ENCODE results near the gene ZNF367.

The ZNF367 gene
- 7.7 to 14.2 (median 11.7) reads per million in 3 donors for total RNA-seq

- DNase-seq: peak; percentile 84 to 90 (median 89)
- H3K4me1 ChIP-seq (ENCODE audit: control insufficient read depth, insufficient read depth, low read length, poor library complexity, severe bottlenecking): peaks cover 22% of the 10 kb centered on the region
- H3K27ac ChIP-seq (ENCODE audit: insufficient read depth, low read length, poor library complexity, severe bottlenecking): peak within 1 kb of the TSS; percentile 87
- H3K4me3 ChIP-seq (ENCODE audit: insufficient read depth, low read depth, low read length, poor library complexity, severe bottlenecking): peak within 1 kb of the TSS; percentile 95
- H3K36me3 ChIP-seq (ENCODE audit: control insufficient read depth, insufficient read depth, low read length): no peaks in the 10 kb centered on the region
- H3K9me3 ChIP-seq (ENCODE audit: control insufficient read depth, low read length): no peaks in the 10 kb centered on the region
- no peaks in the 10 kb centered on the region for H3K27me3 ChIP-seq (replicated peaks; ENCODE audit: control insufficient read depth, insufficient read depth, low read length, poor library complexity, severe bottlenecking)
Observed at GRCh38 chr9:96418083-96418919, at the start of gene ZNF367. TSS of gene ZNF367 (minus strand) at chr9:96418370. CDS start at chr9:96418032, 338 bp downstream.

DNA sequence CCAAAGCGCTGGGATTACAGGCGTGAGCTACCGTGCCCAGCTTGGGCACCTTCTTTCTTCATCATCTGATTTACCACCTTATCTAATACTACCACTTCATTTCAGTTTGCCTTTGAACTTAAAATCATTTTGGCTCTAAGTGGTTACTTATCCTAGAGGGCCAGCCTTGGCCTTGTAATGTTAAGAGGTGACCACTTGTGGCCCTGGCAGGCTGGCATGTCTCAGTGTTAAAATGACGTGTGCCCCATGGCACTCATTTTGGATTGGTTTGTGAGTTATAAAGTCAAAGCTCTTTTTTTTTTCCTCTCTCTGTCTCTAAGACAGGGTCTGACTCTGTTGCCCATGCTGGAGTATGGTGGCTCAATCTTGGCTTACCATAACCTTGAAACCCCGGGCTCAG, 49.6 kb upstream of the ZNF367 start:
- H3K27ac ChIP-seq (ENCODE audit: insufficient read depth, low read length, poor library complexity, severe bottlenecking): no peak overlapping the region
- H3K9me3 ChIP-seq (ENCODE audit: control insufficient read depth, low read length): no peaks in the 10 kb centered on the region
- no peaks in the 10 kb centered on the region for H3K27me3 ChIP-seq (replicated peaks; ENCODE audit: control insufficient read depth, insufficient read depth, low read length, poor library complexity, severe bottlenecking)
- H3K4me1 ChIP-seq (ENCODE audit: control insufficient read depth, insufficient read depth, low read length, poor library complexity, severe bottlenecking): no peaks in the 10 kb centered on the region
- DNase-seq: no peak
- no peak overlapping the region for H3K4me3 ChIP-seq (ENCODE audit: insufficient read depth, low read depth, low read length, poor library complexity, severe bottlenecking)
- H3K36me3 ChIP-seq (ENCODE audit: control insufficient read depth, insufficient read depth, low read length): peaks cover 29% of the 10 kb centered on the region

GRCh38 chr9:96464426-96464825, 46.3 kb upstream of the ZNF367 start:
- peaks cover 17% of the 10 kb centered on the region for H3K36me3 ChIP-seq (ENCODE audit: control insufficient read depth, insufficient read depth, low read length)
- no peak overlapping the region for H3K27ac ChIP-seq (ENCODE audit: insufficient read depth, low read length, poor library complexity, severe bottlenecking)
- no peak for DNase-seq
- H3K9me3 ChIP-seq (ENCODE audit: control insufficient read depth, low read length): no peaks in the 10 kb centered on the region
- no peaks in the 10 kb centered on the region for H3K4me1 ChIP-seq (ENCODE audit: control insufficient read depth, insufficient read depth, low read length, poor library complexity, severe bottlenecking)
- no peak overlapping the region for H3K4me3 ChIP-seq (ENCODE audit: insufficient read depth, low read depth, low read length, poor library complexity, severe bottlenecking)
- no peaks in the 10 kb centered on the region for H3K27me3 ChIP-seq (replicated peaks; ENCODE audit: control insufficient read depth, insufficient read depth, low read length, poor library complexity, severe bottlenecking)

GRCh38 chr9:96462541-96462940, 44.4 kb upstream of the ZNF367 start:
- no peak overlapping the region for H3K27ac ChIP-seq (ENCODE audit: insufficient read depth, low read length, poor library complexity, severe bottlenecking)
- no peaks in the 10 kb centered on the region for H3K4me1 ChIP-seq (ENCODE audit: control insufficient read depth, insufficient read depth, low read length, poor library complexity, severe bottlenecking)
- H3K36me3 ChIP-seq (ENCODE audit: control insufficient read depth, insufficient read depth, low read length): peaks cover 14% of the 10 kb centered on the region
- no peaks in the 10 kb centered on the region for H3K9me3 ChIP-seq (ENCODE audit: control insufficient read depth, low read length)
- H3K27me3 ChIP-seq (replicated peaks; ENCODE audit: control insufficient read depth, insufficient read depth, low read length, poor library complexity, severe bottlenecking): no peaks in the 10 kb centered on the region
- DNase-seq: no peak
- no peak overlapping the region for H3K4me3 ChIP-seq (ENCODE audit: insufficient read depth, low read depth, low read length, poor library complexity, severe bottlenecking)

DNA sequence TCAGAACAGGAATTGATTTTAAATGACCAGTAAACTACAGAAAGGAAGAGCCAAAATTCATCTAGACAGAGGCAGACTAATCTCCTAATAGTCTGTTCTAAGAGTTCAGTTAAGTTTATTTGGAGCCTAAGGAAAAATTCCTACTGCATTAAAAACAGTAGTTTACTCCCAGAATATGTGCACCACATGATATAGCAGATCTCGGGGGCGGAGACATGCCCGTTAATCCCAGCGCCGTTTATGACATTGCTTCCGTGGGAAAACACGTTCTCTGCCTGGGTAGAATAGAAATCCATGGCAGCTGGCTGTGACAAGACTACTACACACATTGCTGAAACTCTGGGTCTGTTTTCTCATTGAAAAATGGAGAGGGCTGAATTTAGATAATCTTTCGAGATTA, 43.2 kb upstream of the ZNF367 start:
- Histone ChIP-seq H3K27ac (ENCODE audit: insufficient read depth, low read length, poor library complexity, severe bottlenecking) (no peak overlapping the region), H3K9me3 (ENCODE audit: control insufficient read depth, low read length) (no peaks in the 10 kb centered on the region), H3K4me3 (ENCODE audit: insufficient read depth, low read depth, low read length, poor library complexity, severe bottlenecking) (no peak overlapping the region), H3K27me3 (replicated peaks; ENCODE audit: control insufficient read depth, insufficient read depth, low read length, poor library complexity, severe bottlenecking) (no peaks in the 10 kb centered on the region), H3K4me1 (ENCODE audit: control insufficient read depth, insufficient read depth, low read length, poor library complexity, severe bottlenecking) (no peaks in the 10 kb centered on the region), H3K36me3 (ENCODE audit: control insufficient read depth, insufficient read depth, low read length) (peaks cover 14% of the 10 kb centered on the region)
- no peak for DNase-seq

GRCh38 chr9:96460882-96461281, 42.7 kb upstream of the ZNF367 start:
- no peak for DNase-seq
- Histone ChIP-seq H3K27me3 (replicated peaks; ENCODE audit: control insufficient read depth, insufficient read depth, low read length, poor library complexity, severe bottlenecking) (no peaks in the 10 kb centered on the region), H3K27ac (ENCODE audit: insufficient read depth, low read length, poor library complexity, severe bottlenecking) (no peak overlapping the region), H3K4me3 (ENCODE audit: insufficient read depth, low read depth, low read length, poor library complexity, severe bottlenecking) (no peak overlapping the region), H3K36me3 (ENCODE audit: control insufficient read depth, insufficient read depth, low read length) (peaks cover 14% of the 10 kb centered on the region), H3K4me1 (ENCODE audit: control insufficient read depth, insufficient read depth, low read length, poor library complexity, severe bottlenecking) (no peaks in the 10 kb centered on the region), H3K9me3 (ENCODE audit: control insufficient read depth, low read length) (no peaks in the 10 kb centered on the region)

- Histone ChIP-seq H3K27ac (ENCODE audit: insufficient read depth, low read length, poor library complexity, severe bottlenecking) (no peak overlapping the region), H3K36me3 (ENCODE audit: control insufficient read depth, insufficient read depth, low read length) (peaks cover 11% of the 10 kb centered on the region), H3K9me3 (ENCODE audit: control insufficient read depth, low read length) (no peaks in the 10 kb centered on the region), H3K4me1 (ENCODE audit: control insufficient read depth, insufficient read depth, low read length, poor library complexity, severe bottlenecking) (no peaks in the 10 kb centered on the region), H3K4me3 (ENCODE audit: insufficient read depth, low read depth, low read length, poor library complexity, severe bottlenecking) (no peak overlapping the region), H3K27me3 (replicated peaks; ENCODE audit: control insufficient read depth, insufficient read depth, low read length, poor library complexity, severe bottlenecking) (no peaks in the 10 kb centered on the region)
- no peak for DNase-seq
Observed at GRCh38 chr9:96460470-96460869, 42.3 kb upstream of the ZNF367 start.

- Histone ChIP-seq H3K4me3 (ENCODE audit: insufficient read depth, low read depth, low read length, poor library complexity, severe bottlenecking) (no peak overlapping the region), H3K9me3 (ENCODE audit: control insufficient read depth, low read length) (no peaks in the 10 kb centered on the region), H3K36me3 (ENCODE audit: control insufficient read depth, insufficient read depth, low read length) (peaks cover 9% of the 10 kb centered on the region), H3K27me3 (replicated peaks; ENCODE audit: control insufficient read depth, insufficient read depth, low read length, poor library complexity, severe bottlenecking) (no peaks in the 10 kb centered on the region), H3K27ac (ENCODE audit: insufficient read depth, low read length, poor library complexity, severe bottlenecking) (no peak overlapping the region), H3K4me1 (ENCODE audit: control insufficient read depth, insufficient read depth, low read length, poor library complexity, severe bottlenecking) (no peaks in the 10 kb centered on the region)
- no peak for DNase-seq
Observed at GRCh38 chr9:96459268-96460007, 41.3 kb upstream of the ZNF367 start.

- no peaks in the 10 kb centered on the region for H3K9me3 ChIP-seq (ENCODE audit: control insufficient read depth, low read length)
- no peak overlapping the region for H3K4me3 ChIP-seq (ENCODE audit: insufficient read depth, low read depth, low read length, poor library complexity, severe bottlenecking)
- H3K36me3 ChIP-seq (ENCODE audit: control insufficient read depth, insufficient read depth, low read length): peaks cover 9% of the 10 kb centered on the region
- H3K27me3 ChIP-seq (replicated peaks; ENCODE audit: control insufficient read depth, insufficient read depth, low read length, poor library complexity, severe bottlenecking): no peaks in the 10 kb centered on the region
- peaks cover 4% of the 10 kb centered on the region for H3K4me1 ChIP-seq (ENCODE audit: control insufficient read depth, insufficient read depth, low read length, poor library complexity, severe bottlenecking)
- DNase-seq: no peak
- H3K27ac ChIP-seq (ENCODE audit: insufficient read depth, low read length, poor library complexity, severe bottlenecking): no peak overlapping the region
Observed at GRCh38 chr9:96458226-96458625, 40.1 kb upstream of the ZNF367 start.

DNA sequence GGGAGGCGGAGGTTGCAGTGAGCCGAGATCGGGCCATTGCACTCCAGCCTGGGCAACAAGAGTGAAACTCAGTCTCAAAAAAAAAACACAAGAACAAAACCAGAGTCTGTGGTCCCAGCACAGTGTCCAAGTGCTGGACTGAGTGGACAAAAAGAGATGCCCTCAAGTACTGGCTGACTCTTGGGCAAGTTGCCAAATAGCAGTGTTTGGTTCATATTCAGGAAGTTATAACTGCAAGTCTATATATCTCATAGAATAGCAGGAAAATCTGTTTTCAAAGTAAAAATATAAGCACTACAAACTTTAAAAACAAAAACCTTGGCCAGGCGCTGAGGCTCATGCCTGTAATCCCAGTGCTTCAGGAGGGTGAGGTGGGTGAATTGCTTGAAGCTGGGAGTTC, 39.1 kb upstream of the ZNF367 start:
- H3K27me3 ChIP-seq (replicated peaks; ENCODE audit: control insufficient read depth, insufficient read depth, low read length, poor library complexity, severe bottlenecking): no peaks in the 10 kb centered on the region
- no peak overlapping the region for H3K4me3 ChIP-seq (ENCODE audit: insufficient read depth, low read depth, low read length, poor library complexity, severe bottlenecking)
- no peak for DNase-seq
- no peak overlapping the region for H3K27ac ChIP-seq (ENCODE audit: insufficient read depth, low read length, poor library complexity, severe bottlenecking)
- peaks cover 4% of the 10 kb centered on the region for H3K4me1 ChIP-seq (ENCODE audit: control insufficient read depth, insufficient read depth, low read length, poor library complexity, severe bottlenecking)
- peaks cover 9% of the 10 kb centered on the region for H3K36me3 ChIP-seq (ENCODE audit: control insufficient read depth, insufficient read depth, low read length)
- no peaks in the 10 kb centered on the region for H3K9me3 ChIP-seq (ENCODE audit: control insufficient read depth, low read length)
